Mesenchymal stem cell (in vitro differentiated cells and primary cell): ENCODE results near the gene SLK.

Experiments
- DNase-seq: peaks from one replicate; pipeline ENCODE4 v3.0.0-alpha.2; 2013
- H2AFZ ChIP-seq: one replicate; pipeline ENCODE4 v1.6.1; 2013; ENCODE audit warnings: low read depth, mild to moderate bottlenecking, control low read depth, inconsistent platforms, low read length, moderate library complexity
- H2AK5ac ChIP-seq: 2 replicates; pipeline ENCODE4 v1.6.1; 2013; ENCODE audit warnings: low read length, moderate library complexity, mild to moderate bottlenecking, inconsistent platforms; ENCODE audit not compliant: severe bottlenecking
- H2BK120ac ChIP-seq: one replicate; pipeline ENCODE4 v1.6.1; 2013; ENCODE audit warnings: low read depth, mild to moderate bottlenecking, inconsistent platforms, low read length, moderate library complexity
- H2BK12ac ChIP-seq, 2 experiments: one replicate each; pipeline ENCODE4 v1.6.1; 2013; ENCODE audit warnings: inconsistent platforms in 2 of 2, low read length in 2 of 2, mild to moderate bottlenecking in 2 of 2, moderate library complexity in 2 of 2, control low read depth in 1 of 2
- H2BK15ac ChIP-seq: one replicate; pipeline ENCODE4 v1.6.1; 2013; ENCODE audit warnings: mild to moderate bottlenecking, low read depth, inconsistent platforms; ENCODE audit not compliant: poor library complexity, severe bottlenecking
- H2BK5ac ChIP-seq: 2 replicates; pipeline ENCODE4 v1.6.1; 2013; ENCODE audit warnings: low read depth, mild to moderate bottlenecking, low read length, control low read depth, inconsistent platforms; ENCODE audit not compliant: poor library complexity, severe bottlenecking
- H3K14ac ChIP-seq, 2 experiments: one replicate each; pipeline ENCODE4 v1.6.1; 2013; ENCODE audit warnings: inconsistent platforms in 2 of 2, low read length in 2 of 2, control low read depth in 1 of 2, mild to moderate bottlenecking in 1 of 2, moderate library complexity in 1 of 2
- H3K18ac ChIP-seq, 2 experiments: one replicate each; pipeline ENCODE4 v1.6.1; 2013; ENCODE audit warnings: inconsistent platforms in 2 of 2, low read length in 2 of 2, control low read depth in 1 of 2, low read depth in 1 of 2, mild to moderate bottlenecking in 1 of 2
- H3K23ac ChIP-seq, 2 experiments: one replicate each; pipeline ENCODE4 v1.6.1; 2013; ENCODE audit warnings: inconsistent platforms in 2 of 2, low read length in 2 of 2, mild to moderate bottlenecking in 2 of 2, moderate library complexity in 2 of 2, control low read depth in 1 of 2
- H3K27ac ChIP-seq: 2 replicates; pipeline ENCODE4 v1.5.1; 2013; ENCODE audit warnings: mild to moderate bottlenecking, moderate library complexity, low read length, control low read depth, inconsistent platforms; ENCODE audit not compliant: poor library complexity, severe bottlenecking
- H3K27me3 ChIP-seq, 2 experiments: 2 replicates each; pipeline versions ENCODE4 v1.6.1 to v1.7.0; 2013; ENCODE audit warnings: low read length in 2 of 2, mild to moderate bottlenecking in 2 of 2, moderate library complexity in 2 of 2, control low read depth in 1 of 2, inconsistent platforms in 1 of 2; ENCODE audit not compliant: control insufficient read depth in 1 of 2, insufficient read depth in 1 of 2
- H3K36me3 ChIP-seq, 2 experiments: 2 replicates each; pipeline versions ENCODE4 v1.6.1 to v1.7.0; 2013; ENCODE audit warnings: low read length in 2 of 2, control low read depth in 1 of 2, inconsistent platforms in 1 of 2, low read depth in 1 of 2, mild to moderate bottlenecking in 1 of 2; ENCODE audit not compliant: insufficient read depth in 2 of 2, control insufficient read depth in 1 of 2
- H3K4ac ChIP-seq, 2 experiments: one replicate each; pipeline ENCODE4 v1.6.1; 2013; ENCODE audit warnings: inconsistent platforms in 2 of 2, low read length in 2 of 2, mild to moderate bottlenecking in 2 of 2, moderate library complexity in 2 of 2, control low read depth in 1 of 2, low read depth in 1 of 2
- H3K4me1 ChIP-seq: 2 replicates; pipeline ENCODE4 v1.6.1; 2013; ENCODE audit warnings: low read depth, low read length, control low read depth; ENCODE audit not compliant: control insufficient read depth, insufficient read depth
- H3K4me2 ChIP-seq: 2 replicates; pipeline ENCODE4 v1.6.1; 2013; ENCODE audit warnings: low read length, mild to moderate bottlenecking, inconsistent platforms; ENCODE audit not compliant: poor library complexity, severe bottlenecking
- H3K4me3 ChIP-seq, 2 experiments: 2 replicates each; pipeline versions ENCODE4 v1.5.1 to v1.7.0; 2013; ENCODE audit warnings: low read length in 2 of 2, mild to moderate bottlenecking in 2 of 2, control low read depth in 1 of 2, low read depth in 1 of 2; ENCODE audit not compliant: insufficient read depth in 1 of 2
- H3K79me1 ChIP-seq: replicated peaks from 2 replicates; pipeline ENCODE4 v1.6.1; 2013; ENCODE audit warnings: mild to moderate bottlenecking, control low read depth, low read length, inconsistent platforms; ENCODE audit not compliant: poor library complexity, severe bottlenecking
- H3K9ac ChIP-seq: 2 replicates; pipeline ENCODE4 v1.7.0; 2013; ENCODE audit warnings: mild to moderate bottlenecking, low read length, moderate library complexity
- H3K9me3 ChIP-seq: 2 replicates; pipeline ENCODE4 v1.7.0; 2013; ENCODE audit warnings: mild to moderate bottlenecking, low read length; ENCODE audit not compliant: control insufficient read depth
- H4K8ac ChIP-seq: one replicate; pipeline ENCODE4 v1.6.1; 2013; ENCODE audit warnings: inconsistent platforms, mild to moderate bottlenecking, low read length, moderate library complexity
- H4K91ac ChIP-seq: one replicate; pipeline ENCODE4 v1.6.1; 2013; ENCODE audit warnings: mild to moderate bottlenecking, low read length, inconsistent platforms
- WGBS: methylation state at CpG from one replicate; pipeline ENCODE4 v1.1.7; 2013; ENCODE audit warnings: mixed read lengths; 5-methylcytosine and 5-hydroxymethylcytosine counted together

Gene SLK

DNA sequence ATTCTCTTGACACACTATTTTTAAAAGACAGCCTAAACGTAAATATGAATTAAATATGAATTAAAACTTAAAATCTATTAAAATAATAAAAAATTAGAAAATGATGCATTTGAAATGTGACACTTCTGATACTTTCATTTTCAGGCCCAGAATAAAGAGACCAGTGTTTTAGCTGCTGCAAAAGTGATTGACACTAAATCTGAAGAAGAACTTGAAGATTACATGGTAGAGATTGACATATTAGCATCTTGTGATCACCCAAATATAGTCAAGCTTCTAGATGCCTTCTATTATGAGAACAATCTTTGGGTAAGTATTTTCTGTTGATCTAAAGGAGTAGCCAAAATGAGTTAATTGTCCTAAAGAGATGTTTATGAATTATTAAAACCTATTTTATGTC, 23.6 kb downstream of the SLK start:
- Histone ChIP-seq H3K79me1 (peaks cover 4% of the 10 kb centered on the region), H3K4me1 (no peaks in the 10 kb centered on the region), H4K8ac (no peak overlapping the region), H3K23ac (no peak overlapping the region), H3K9ac (no peak overlapping the region), H3K27me3 (no peaks in the 10 kb centered on the region), H3K36me3 (peaks cover 0 to 48% of the 10 kb centered on the region in 2 experiments), H2AK5ac (no peak overlapping the region), H3K4ac (no peak overlapping the region), H3K14ac (no peak overlapping the region), H2BK5ac (no peak overlapping the region), H3K4me3 (no peak overlapping the region), H2BK12ac (no peak overlapping the region), H2BK15ac (no peak overlapping the region), H3K9me3 (no peaks in the 10 kb centered on the region), H3K4me2 (no peak overlapping the region), H2BK120ac (no peak overlapping the region), H2AFZ (no peak overlapping the region), H3K27ac (no peak overlapping the region), H4K91ac (no peak overlapping the region), H3K18ac (no peak overlapping the region)
- no peak for DNase-seq
- no CpG with 5 or more reads among the region's 1 CpG for WGBS

DNA sequence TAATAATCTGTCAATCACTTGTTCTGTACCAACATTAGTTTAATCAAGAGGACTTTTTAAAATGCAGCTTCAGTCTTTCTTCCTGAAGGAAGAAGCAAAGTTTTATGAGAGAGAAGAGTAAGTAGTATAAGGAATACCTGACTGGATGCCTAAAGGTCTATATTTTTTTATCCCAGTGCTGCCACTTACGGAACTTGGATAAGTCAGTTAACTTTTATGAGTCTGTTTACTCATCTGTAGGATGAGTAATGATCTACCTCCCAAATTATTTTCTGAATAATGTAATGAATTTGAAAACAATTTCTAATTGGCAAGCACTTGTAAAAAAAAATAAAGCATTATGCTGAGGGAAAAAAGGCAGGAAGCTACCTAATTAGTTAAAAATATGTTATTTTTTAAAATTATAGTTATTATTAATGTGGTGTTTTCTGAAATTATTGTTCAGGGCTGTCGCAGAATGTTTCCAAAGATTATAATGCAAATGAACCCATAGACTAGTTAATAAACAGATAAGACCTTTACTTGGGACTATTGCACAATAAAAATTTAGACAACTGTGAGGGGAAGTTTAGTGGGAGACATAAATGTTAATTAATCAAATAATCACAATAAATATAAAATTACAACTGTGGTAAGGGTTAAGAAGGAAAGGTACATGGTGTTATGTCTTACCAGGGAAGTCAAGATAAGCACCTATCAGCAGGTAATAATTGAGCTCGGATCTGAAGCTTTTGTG, 24.6 kb downstream of the SLK start:
- Histone ChIP-seq H3K23ac (no peak overlapping the region), H3K4me3 (no peak overlapping the region), H3K9me3 (no peaks in the 10 kb centered on the region), H3K36me3 (peaks cover 0 to 54% of the 10 kb centered on the region in 2 experiments), H3K27ac (no peak overlapping the region), H2BK5ac (no peak overlapping the region), H3K27me3 (no peaks in the 10 kb centered on the region), H3K4me2 (no peak overlapping the region), H2BK120ac (no peak overlapping the region), H3K14ac (no peak overlapping the region), H4K91ac (no peak overlapping the region), H2AK5ac (no peak overlapping the region), H4K8ac (no peak overlapping the region), H3K18ac (no peak overlapping the region), H3K4me1 (no peaks in the 10 kb centered on the region), H2AFZ (no peak overlapping the region), H3K9ac (no peak overlapping the region), H3K79me1 (peaks cover 6% of the 10 kb centered on the region), H3K4ac (no peak overlapping the region), H2BK15ac (no peak overlapping the region), H2BK12ac (no peak overlapping the region)
- no CpG with 5 or more reads among the region's 3 CpGs for WGBS
- DNase-seq, result no peak

DNA sequence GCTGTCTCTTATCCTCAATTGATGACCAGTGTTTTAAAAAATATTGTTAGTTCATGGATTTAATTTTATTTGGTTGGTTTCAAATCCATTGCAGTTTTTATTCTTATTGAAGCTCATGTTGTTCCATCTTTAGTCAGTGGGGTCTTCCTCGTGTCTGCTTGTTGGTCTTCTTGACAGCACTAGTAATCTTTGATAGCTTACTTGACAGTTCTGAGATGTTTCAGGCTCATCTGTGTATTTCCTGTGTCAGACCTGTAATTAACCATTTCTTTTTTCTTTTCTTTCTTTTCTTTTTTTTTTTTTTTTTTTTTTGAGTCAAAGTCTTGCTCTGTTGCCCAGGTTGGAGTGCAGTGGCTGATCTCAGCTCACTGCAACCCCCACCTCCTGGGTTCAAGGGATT, 28.2 kb downstream of the SLK start:
- no peaks in the 10 kb centered on the region for H3K27me3 ChIP-seq
- H3K9ac ChIP-seq, result no peak overlapping the region
- no peak overlapping the region for H2AK5ac ChIP-seq
- H3K27ac ChIP-seq, result no peak overlapping the region
- peaks cover 0 to 86% of the 10 kb centered on the region in 2 experiments for H3K36me3 ChIP-seq
- H3K79me1 ChIP-seq, result peaks cover 9% of the 10 kb centered on the region
- no peaks in the 10 kb centered on the region for H3K4me1 ChIP-seq
- H3K4me3 ChIP-seq, result no peak overlapping the region
- H3K18ac ChIP-seq, result no peak overlapping the region
- H2AFZ ChIP-seq, result no peak overlapping the region
- no peak overlapping the region for H2BK15ac ChIP-seq
- H3K4ac ChIP-seq, result no peak overlapping the region
- no peak overlapping the region for H3K23ac ChIP-seq
- no peak for DNase-seq
- 100% methylated on average over 1 of the region's 1 CpG for WGBS
- H3K9me3 ChIP-seq, result no peaks in the 10 kb centered on the region
- no peak overlapping the region for H4K8ac ChIP-seq
- no peak overlapping the region for H4K91ac ChIP-seq
- H2BK120ac ChIP-seq, result no peak overlapping the region
- H3K4me2 ChIP-seq, result no peak overlapping the region
- no peak overlapping the region for H3K14ac ChIP-seq
- H2BK12ac ChIP-seq, result no peak overlapping the region
- no peak overlapping the region for H2BK5ac ChIP-seq

DNA sequence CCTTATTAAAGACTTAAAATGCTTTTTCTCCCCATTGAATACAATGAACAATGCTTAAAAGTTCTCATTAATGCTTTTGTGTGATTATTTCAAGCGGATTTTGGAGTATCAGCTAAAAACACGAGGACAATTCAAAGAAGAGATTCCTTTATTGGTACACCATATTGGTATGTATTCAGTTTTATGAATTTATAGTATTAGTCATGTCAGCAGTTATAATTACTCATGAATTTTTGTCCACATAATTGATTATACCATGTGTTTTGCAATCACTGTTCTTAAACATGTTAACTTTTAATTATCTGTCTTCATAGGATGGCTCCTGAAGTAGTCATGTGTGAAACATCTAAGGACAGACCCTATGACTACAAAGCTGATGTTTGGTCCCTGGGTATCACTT, 31.9 kb downstream of the SLK start:
- no peak overlapping the region for H4K91ac ChIP-seq
- H3K9ac ChIP-seq, result no peak overlapping the region
- H3K18ac ChIP-seq, result no peak overlapping the region
- H3K23ac ChIP-seq, result no peak overlapping the region
- DNase-seq, result no peak
- H3K4me3 ChIP-seq, result no peak overlapping the region
- no peak overlapping the region for H2BK5ac ChIP-seq
- H2AK5ac ChIP-seq, result no peak overlapping the region
- no peak overlapping the region for H2BK120ac ChIP-seq
- H3K9me3 ChIP-seq, result no peaks in the 10 kb centered on the region
- H3K27me3 ChIP-seq, result no peaks in the 10 kb centered on the region
- H3K79me1 ChIP-seq, result peaks cover 11% of the 10 kb centered on the region
- no peak overlapping the region for H3K14ac ChIP-seq
- no peak overlapping the region for H3K27ac ChIP-seq
- H3K4me1 ChIP-seq, result no peaks in the 10 kb centered on the region
- H2BK12ac ChIP-seq, result no peak overlapping the region
- H2AFZ ChIP-seq, result no peak overlapping the region
- H2BK15ac ChIP-seq, result no peak overlapping the region
- WGBS, result no CpG with 5 or more reads among the region's 2 CpGs
- no peak overlapping the region for H3K4ac ChIP-seq
- no peak overlapping the region for H3K4me2 ChIP-seq
- H4K8ac ChIP-seq, result no peak overlapping the region
- H3K36me3 ChIP-seq, result peaks cover 3 to 86% of the 10 kb centered on the region in 2 experiments
